Measurements from ENCODE around the gene ECI2.
"Not testable (repeated sequence)": the region's sequence is repeated elsewhere in the genome, so short reads cannot be mapped to it uniquely, and the experiment has no call there.

Gene ECI2

DNA sequence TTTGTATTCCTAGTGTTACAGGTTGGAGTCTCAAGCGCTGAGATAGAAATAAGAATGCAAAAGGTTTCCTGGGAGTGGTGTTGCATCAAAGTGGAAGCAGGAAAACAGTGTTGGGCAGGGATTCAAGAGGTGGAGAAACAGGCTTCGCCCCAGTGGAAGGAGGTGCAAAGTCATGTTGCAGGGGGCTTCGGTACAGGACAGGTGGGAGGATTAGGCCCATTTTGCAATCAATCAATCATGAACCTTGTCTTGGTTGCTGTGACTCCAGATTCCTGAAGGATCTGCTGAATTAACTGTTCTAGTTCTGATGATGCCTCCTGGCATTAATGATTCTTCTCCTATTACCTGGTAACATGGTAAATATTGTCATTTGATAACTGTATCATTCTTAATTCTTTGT, 34.1 kb downstream of the ECI2 start:
- no peak for DNase-seq

DNA sequence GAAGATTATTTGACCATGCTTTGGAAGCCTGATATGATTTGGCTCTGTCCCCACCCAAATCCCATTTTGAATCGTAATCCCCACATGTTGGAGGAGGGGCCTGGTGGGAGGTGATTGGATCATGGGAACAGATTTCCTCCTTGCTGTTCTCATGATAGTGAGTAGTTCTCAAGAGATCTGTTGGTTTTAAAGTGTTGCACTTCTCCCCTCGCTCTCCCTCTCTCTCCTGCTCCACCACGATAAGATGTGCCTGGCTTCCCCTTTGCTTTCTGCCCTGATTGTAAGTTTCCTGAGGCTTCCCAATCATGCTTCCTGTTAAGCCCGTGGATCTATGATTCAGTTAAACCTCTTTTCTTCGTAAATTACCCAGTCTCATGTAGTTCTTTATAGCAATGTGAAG, 34.7 kb downstream of the ECI2 start:
- no peak for DNase-seq

DNA sequence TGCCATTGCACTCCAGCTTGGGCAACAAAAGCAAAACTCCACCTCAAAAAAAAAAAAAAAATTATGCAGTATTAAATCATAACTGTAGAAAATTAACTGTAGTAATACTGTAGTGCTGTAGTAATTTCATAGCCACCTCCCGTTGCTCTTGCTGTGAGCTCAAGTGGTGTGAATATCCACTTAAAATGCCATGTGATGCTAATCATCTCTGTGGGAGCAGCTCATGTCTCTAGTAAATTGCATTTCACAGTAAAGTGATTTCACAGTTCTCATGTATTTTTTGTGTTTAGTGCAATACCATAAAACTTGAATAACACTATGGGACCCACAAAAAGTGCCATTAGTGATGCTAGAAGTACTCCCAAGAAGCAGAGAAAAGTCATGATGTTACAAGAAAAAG, 42.1 kb downstream of the ECI2 start:
- DNase-seq, result no peak

DNA sequence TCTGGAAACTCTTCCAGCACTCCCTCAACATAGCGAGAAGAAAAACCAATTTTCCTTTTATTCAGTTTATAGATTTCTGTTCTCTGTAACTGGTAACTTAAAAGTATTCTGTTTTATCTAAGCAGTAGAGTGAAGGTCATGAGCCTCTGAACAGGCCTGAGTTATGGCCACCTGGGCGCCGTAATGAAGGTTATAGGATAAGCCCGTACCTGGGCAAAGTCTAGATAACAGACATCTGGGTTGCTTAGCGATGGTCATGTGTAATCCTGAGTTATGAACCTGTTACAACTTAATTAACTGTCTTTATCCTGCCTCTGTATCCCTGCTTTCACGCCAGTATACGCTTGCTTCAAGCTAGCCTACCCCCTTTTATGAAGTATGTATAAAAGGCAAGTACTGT, 43.4 kb downstream of the ECI2 start:
- DNase-seq, result no peak

DNA sequence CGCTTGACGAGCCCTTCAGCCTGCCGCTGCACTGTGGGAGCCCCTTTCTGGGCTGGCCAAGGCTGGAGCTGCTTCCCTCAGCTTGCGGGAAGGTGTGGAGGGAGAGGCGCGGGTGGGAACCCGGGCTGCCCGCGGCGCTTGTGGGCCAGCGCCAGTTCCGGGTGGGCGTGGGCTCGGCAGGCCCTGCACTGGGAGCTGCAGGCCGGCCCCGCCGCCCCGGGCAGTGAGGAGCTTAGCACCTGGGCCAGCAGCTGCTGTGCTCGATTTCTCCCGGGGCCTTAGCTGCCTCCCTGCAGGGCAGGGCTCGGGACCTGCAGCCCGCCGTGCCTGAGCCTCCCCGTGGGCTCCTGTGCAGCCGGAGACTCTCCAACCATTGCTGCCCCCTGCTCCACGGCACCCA, 45.3 kb downstream of the ECI2 start:
- DNase-seq, result not testable (repeated sequence)

DNA sequence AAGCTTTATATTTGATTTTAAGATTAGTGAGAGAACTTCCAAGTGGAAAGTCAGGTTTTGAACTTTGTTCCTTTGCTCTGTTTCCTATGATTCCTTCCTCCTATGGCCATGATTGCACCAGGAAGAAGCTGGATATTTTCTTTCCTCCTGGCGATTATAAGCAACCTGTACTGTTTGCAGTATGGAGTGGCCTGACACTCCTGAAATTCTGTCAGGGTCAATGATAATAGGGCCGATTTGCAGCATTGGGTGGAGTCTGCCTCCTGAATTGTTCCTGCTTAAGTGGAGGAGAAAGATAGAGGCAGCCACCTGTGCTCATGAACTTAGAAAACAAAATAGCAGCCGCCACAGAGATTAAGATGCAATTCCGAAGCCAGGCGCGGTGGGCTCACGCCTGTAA, 46.7 kb downstream of the ECI2 start:
- DNase-seq, result no peak

DNA sequence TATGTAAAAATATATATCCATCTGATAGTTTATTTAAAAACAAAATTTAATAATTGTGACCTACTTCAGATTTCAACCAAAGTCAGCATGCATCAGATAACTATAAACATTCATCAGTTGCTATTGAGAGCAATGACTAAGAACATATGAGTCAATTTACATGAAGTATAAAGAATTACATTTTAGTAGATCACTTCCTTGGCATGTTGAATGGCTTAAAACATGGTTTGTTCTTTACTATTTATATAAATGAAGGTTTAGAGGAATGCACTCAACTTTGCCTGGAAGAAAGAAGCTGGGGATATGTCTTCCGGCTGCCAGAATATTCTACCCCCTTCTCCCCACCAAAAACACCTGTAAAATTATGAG, 50.1 kb downstream of the ECI2 start:
- no peak for DNase-seq

DNA sequence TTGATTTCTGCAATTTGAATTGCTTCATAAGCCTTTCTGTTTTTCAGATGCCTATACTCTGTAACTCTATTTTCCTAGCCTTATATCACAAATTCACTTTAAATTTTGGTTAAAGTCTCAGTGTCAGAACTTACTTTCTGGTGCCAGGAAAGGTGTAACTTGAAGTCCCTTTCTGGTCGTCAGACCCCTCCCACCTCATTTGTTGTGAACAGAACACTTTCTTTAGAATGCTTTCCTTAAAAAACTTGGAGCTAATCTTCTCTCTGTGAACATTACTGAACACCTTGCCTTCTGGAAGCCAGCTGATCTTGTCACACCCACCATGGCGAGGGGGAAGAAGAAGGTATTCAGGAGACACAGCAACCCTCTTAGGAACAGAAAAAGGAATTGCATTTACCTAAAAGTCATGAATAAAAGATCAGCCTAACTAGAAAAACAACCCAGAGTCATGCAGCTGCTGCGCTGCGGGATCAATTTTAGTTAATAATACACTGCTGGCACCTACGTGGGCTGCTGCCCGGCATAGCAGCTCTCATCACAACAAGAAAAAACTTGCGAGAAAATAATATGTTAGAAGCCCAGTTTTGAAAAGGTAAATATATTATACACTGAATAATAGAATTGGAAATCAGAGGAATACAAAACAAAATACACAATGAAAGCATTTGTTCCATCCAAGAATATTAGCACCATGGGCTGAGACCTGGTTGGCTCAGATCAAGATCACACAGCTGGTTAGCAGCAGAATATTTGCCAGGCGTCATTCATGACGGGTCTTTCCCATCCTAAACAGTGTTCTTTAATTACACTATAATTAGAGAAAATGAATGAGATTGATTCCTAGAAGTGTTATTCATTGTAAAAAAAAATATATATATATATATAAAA, 50.7 kb downstream of the ECI2 start:
- no peak for DNase-seq

DNA sequence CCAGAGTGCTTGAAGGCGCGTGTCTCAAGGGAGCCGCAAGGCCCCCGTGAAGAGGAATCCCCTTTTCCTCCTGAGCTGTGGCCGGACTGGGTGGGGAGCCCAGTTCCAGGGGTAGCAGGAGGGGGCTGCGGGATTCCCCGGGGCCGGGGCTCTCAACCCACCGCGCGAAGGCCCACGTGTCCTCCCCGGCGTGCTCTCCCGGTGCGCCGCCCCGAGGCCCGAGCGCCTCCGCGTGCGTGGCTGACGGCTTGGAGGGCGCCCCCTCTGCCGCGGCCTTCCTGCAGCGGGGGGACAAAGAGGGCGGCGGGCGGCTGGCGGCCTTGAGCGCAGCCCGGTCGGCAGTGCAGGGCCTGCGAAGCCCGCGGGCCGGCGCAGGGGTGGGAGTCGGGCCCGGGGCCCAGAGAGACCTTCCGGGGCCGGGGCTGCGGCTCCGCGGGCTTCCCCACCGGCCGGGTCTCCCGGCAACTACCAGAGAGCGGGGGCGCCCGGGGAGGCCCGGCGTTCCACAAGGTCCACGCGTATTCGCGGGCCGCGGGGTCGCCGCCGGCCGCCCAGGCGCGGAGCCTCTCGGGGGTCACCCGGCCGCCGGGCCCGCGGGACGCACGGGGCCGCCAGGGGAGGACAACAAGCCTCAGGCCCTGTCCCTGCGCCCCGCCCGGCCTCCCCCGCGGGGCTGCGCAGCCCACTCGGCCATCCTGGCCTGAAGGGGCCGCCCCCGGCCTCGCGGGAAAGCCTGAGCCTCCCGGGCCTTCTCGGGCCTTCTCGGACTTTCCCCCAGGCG, 56.5 kb downstream of the ECI2 start, which contains the start of gene FAM217A:
Gene FAM217A (minus strand): TSS at position 447 of the 781 bp plus-strand sequence. CDS start 1,723 bp downstream, outside the sequence.
- DNase-seq, result no peak

DNA sequence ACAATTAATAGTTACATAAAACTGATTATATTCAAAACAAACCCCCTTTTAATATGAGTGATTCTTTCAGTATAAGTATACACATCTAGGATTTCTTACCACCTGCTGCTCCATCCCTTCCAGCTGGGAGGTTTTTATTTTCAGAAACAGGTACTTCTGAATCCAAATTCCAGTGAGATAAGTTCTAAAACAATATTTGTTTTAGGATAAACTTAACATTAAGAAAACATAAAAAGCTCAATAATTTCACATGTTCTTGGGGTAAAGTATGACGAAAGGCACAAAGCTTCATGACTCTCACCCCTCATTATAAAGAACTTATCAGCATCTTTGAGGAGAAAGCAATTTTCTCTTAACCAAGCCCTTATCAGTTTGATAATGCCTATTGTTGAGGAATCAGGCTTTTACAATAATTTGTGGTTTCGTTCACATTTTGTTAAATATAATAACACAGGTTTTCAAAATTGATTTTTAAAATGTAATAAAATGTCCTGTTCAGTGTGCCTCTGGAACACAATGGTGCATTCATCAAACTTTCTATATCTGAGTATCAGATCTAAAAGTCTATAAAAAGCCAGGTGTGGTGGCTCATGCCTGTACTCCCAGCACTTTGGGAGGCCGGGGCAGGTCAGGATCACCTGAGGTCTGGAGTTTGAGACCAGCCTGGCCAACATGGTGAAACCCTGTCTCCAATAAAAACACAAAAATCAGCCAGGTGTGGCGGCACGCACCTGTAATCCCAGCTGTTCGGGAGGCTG, 60.7 kb downstream of the ECI2 start:
- no peak for DNase-seq

DNA sequence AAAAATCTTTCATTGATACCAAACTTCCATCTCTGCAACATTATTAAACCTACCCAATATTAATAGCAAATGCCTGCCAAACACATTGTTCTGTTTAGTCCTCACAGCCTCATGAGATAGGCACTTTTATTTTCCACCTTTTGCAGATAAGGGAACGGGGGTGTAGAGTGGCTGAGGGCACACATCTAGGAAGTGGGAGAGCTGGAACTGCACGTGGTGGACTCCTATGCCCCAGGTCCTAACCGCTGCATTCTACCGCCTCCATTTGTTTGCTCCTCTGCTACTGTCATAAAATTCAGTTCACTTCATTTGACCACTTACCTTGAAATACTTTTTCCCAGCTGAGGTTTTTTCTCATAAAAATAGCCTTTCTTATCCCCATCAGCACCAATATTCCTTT, 64.0 kb downstream of the ECI2 start:
- DNase-seq, result no peak

DNA sequence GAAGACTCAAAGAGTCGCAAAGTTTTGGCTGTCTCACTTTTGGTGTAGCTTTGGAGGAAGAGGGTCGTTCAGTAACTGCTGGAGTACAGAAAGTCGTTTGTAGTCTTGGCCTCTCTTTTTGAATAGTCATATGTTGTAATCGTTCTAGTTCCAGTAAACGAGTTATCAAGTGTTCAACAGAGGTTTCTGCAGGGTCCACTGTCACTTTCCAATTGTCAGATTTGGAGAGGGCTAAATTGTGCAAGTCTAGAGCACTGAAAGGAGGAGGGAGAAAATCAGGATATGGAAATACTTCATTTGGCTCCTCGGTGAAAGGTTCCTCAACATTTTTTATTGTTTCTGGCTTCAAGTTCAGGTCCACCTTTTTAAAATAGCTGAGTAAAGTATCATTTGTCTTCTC, 66.2 kb downstream of the ECI2 start:
- DNase-seq, result no peak

DNA sequence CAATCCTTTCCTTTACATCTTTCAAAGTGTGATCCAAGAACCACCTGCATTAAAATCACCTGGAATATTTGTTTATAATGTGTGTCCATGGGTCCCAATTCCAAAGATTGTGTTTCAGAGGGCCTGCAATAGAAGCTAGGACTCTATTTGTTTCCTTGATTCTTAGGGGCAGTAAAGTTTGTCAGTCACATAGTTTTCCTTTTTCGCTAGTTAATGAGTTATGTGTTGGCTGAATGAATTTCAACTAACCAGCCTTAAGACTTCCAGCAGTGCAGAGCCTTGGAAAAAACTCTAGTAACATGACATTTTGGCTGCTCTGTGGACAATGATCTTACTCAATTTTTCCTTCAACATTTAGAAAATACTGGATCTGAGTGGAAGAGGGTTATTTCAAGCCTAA, 67.7 kb downstream of the ECI2 start:
- no peak for DNase-seq

DNA sequence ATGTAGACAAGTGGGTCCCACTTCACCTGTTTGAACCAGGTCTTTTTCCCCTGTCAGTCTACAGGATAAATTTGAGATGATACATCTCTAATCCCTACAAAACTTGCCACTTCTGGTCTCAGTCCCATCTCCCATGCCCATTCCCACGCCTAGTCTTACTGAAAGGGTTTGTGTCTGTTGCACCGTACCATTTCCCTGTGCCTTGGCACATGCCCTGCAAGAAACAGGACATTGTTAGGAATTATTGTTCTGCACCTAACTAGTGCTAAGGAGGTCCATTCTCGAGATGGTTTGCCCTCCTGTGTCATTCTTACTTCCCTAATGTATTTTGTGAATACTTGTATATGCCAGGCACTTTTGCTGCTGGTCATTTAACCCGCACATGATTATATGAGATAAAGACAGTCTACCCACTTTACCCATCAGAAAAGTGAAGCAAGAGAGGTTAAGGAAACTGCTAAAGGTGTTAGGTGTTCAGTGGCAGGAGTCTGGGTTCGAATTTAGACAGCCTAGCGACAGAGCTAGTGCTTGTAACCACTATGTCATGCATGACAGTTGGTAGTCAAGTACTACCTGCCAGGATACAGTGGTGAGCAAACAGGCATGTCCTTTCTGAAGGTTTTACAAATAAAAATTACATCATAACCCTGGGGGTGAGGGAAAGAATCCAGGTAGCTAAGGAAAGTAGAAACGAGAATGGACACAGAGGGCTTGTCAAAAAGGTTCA, 69.2 kb downstream of the ECI2 start:
- DNase-seq, result no peak
